ENCODE measurements around the gene NDRG4. TPM values are rescaled to one million over a fixed set of nuclear protein-coding genes. Genes with fewer than 3 reads are reported as not detected.
A peak's percentile ranks its signal among the peaks of the same experiment; 100 is the strongest.

The NDRG4 gene
- total and polyA plus RNA-seq, 2 donors (not counting 1 experiment from before 2014, with no cell fraction given): 4.0 to 5.1 TPM

GRCh38 chr16:58500430-58501241 lies 693 bp downstream of the NDRG4 start:
- H3K4me2 ChIP-seq (ENCODE audit: extremely low read depth, insufficient read depth, low read length): peak overlapping the region; percentile 80
- H3K4me3 ChIP-seq (replicated peaks in 1 of 4; ENCODE audit: control extremely low read depth in 1 of 4, insufficient read depth in 1 of 4, low read depth in 3 of 4, low read length in 4 of 4): peak overlapping the region; percentile 21 to 58 (median 44)
- H3K79me2 ChIP-seq (ENCODE audit: control insufficient read depth, insufficient read depth, low read length): no peaks in the 10 kb centered on the region
- peaks cover 2% of the 10 kb centered on the region for H3K4me1 ChIP-seq (ENCODE audit: control insufficient read depth, extremely low read depth, insufficient read depth, low read length)
- TF ChIP-seq EZH2 (IDR thresholded peaks at IDR 0.05; ENCODE audit: low read length, missing control alignments) (no peak), CTCF (conservative IDR thresholded peaks at IDR 0.05 in 1 of 2, IDR thresholded peaks at IDR 0.05 in 1 of 2; ENCODE audit: low read depth in 1 of 2, low read length in 2 of 2) (no peak)
- no peaks in the 10 kb centered on the region for H3K36me3 ChIP-seq (ENCODE audit: control insufficient read depth, insufficient read depth, low read length)
- DNase-seq (ENCODE audit: low read depth in 2 of 2): no peak
- peak overlapping the region; percentile 11 for H2AFZ ChIP-seq (ENCODE audit: low read length)
- H4K20me1 ChIP-seq (ENCODE audit: control insufficient read depth, extremely low read depth, insufficient read depth, low read length): no peaks in the 10 kb centered on the region
- H3K27me3 ChIP-seq (ENCODE audit: control insufficient read depth, insufficient read depth, low read length): peaks cover 7% of the 10 kb centered on the region
- peak overlapping the region; percentile 16 for H3K9ac ChIP-seq (ENCODE audit: insufficient read depth, low read length)
- H3K9me3 ChIP-seq (ENCODE audit: control insufficient read depth, insufficient read depth, low read depth, low read length): no peaks in the 10 kb centered on the region
- no peak overlapping the region for H3K27ac ChIP-seq (ENCODE audit: insufficient read depth, low read length)

GRCh38 chr16:58501242-58502131 lies 1.5 kb downstream of the NDRG4 start:
- Histone ChIP-seq H3K4me2 (ENCODE audit: extremely low read depth, insufficient read depth, low read length) (peak overlapping the region; percentile 80), H3K79me2 (ENCODE audit: control insufficient read depth, insufficient read depth, low read length) (no peaks in the 10 kb centered on the region), H4K20me1 (ENCODE audit: control insufficient read depth, extremely low read depth, insufficient read depth, low read length) (no peaks in the 10 kb centered on the region), H3K27me3 (ENCODE audit: control insufficient read depth, insufficient read depth, low read length) (peaks cover 7% of the 10 kb centered on the region), H2AFZ (ENCODE audit: low read length) (no peak overlapping the region), H3K9me3 (ENCODE audit: control insufficient read depth, insufficient read depth, low read depth, low read length) (no peaks in the 10 kb centered on the region), H3K4me1 (ENCODE audit: control insufficient read depth, extremely low read depth, insufficient read depth, low read length) (no peaks in the 10 kb centered on the region), H3K36me3 (ENCODE audit: control insufficient read depth, insufficient read depth, low read length) (no peaks in the 10 kb centered on the region), H3K27ac (ENCODE audit: insufficient read depth, low read length) (no peak overlapping the region), H3K4me3 (replicated peaks in 1 of 4; ENCODE audit: control extremely low read depth in 1 of 4, insufficient read depth in 1 of 4, low read depth in 3 of 4, low read length in 4 of 4) (peak overlapping the region in 2 of 4 experiments; percentile 35 to 47), H3K9ac (ENCODE audit: insufficient read depth, low read length) (peak overlapping the region; percentile 7)
- TF ChIP-seq CTCF (conservative IDR thresholded peaks at IDR 0.05 in 1 of 2, IDR thresholded peaks at IDR 0.05 in 1 of 2; ENCODE audit: low read depth in 1 of 2, low read length in 2 of 2): no peak
- TF ChIP-seq EZH2 (IDR thresholded peaks at IDR 0.05; ENCODE audit: low read length, missing control alignments): peak; percentile 42
- peak in 1 of 2 donors; percentile 16 for DNase-seq (ENCODE audit: low read depth in 2 of 2)
